Measurements from ENCODE around the gene PKD2L2.

The PKD2L2 gene

DNA sequence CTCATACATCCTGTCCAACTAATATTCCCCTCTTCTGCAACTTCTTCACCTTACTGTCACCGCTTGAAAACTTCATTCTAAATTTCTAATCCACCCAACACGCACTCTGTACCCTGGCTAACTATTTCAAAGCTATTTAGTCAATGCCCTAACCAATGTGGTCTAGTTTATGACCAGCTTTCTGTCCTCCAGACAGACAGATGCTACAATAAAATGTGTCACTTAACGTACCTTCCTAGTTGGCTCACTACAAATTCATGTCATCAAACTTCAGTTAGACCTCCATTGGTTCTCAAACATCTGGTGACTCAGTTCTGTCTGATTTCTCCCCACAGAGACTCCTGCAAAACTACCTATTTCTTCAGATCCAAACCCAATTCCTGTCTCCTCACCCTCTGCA is 86.0 kb downstream of the PKD2L2 start:
- H3K4me1 ChIP-seq (ENCODE audit: insufficient read depth, low read length), result no peaks in the 10 kb centered on the region
- H3K27ac ChIP-seq (ENCODE audit: low read length), result no peak overlapping the region
- no peak overlapping the region for H3K9ac ChIP-seq (ENCODE audit: low read depth, low read length)
- peaks cover 2% of the 10 kb centered on the region; the same call in 1 of the 2 replicates for H3K9me3 ChIP-seq (ENCODE audit: insufficient read depth, low read depth, low read length)
- H3K36me3 ChIP-seq (ENCODE audit: insufficient read depth, low read depth, low read length), result peaks cover 24% of the 10 kb centered on the region
- H3K4me3 ChIP-seq (ENCODE audit: low read length), result no peak overlapping the region
- H3K27me3 ChIP-seq (ENCODE audit: insufficient read depth, low read length), result no peaks in the 10 kb centered on the region

DNA sequence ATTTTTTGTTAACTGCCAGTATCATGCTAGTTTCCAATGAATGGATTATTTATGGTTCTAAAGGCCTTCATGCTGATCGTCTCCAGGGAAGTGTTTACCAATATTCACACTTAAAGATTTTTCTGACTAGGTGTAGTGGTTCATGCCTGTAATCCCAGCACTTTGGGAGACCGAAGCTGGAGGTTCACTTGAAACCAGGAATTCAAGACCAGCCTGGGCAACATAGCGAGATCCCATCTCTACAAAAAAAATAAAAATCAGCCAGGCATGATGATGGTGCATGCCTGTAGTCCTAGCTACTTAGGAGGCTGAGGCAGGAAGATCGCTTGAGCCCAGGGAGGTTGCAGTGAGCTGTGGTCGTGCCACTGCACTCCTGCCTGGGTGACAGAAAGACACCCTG is 100.2 kb downstream of the PKD2L2 start:
- Histone ChIP-seq H3K9me3 (ENCODE audit: insufficient read depth, low read depth, low read length) (no peaks in the 10 kb centered on the region), H3K4me3 (ENCODE audit: low read length) (no peak overlapping the region), H3K4me1 (ENCODE audit: insufficient read depth, low read length) (no peaks in the 10 kb centered on the region), H3K9ac (ENCODE audit: low read depth, low read length) (no peak overlapping the region), H3K36me3 (ENCODE audit: insufficient read depth, low read depth, low read length) (peaks cover 28% of the 10 kb centered on the region), H3K27ac (ENCODE audit: low read length) (no peak overlapping the region), H3K27me3 (ENCODE audit: insufficient read depth, low read length) (no peaks in the 10 kb centered on the region)
